Activated CD8-positive, alpha-beta memory T cell treated with anti-CD3 and anti-CD28 coated beads, Interleukin-2, amount 50 U/mL, for 24 hours (primary cell): Measurements from ENCODE around the gene SDC1.

Experiments used
- DNase-seq: peaks from one replicate; pipeline ENCODE4 v3.0.0-alpha.2; 2020; ENCODE audit errors: extremely low read depth

SDC1 gene

DNA sequence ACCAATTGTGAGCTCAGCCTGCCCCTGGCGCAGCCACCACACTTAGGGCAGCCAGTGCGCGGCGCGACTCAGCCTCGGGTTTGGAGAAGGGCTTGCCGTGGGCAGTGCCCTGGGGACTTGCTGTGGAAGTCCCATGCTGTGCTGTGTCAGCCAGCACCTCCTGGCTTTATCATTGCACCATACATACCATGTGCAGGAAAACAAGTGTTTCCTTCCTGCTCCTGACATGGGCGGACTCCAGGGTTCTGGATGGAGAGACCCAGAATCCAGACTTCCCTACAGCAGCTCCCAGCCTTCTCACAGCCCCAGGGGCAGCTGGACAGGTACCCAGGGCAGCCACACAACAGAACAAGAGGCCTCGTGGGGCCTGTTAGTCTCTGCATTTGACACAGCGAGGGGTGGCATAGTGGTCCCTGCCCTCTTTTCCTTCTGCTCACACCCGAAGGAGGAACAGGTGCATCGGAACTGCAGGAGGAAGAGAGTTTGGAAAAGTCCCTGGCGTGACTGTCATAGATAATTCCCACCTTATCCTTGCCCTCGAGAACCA, 54.2 kb downstream of the SDC1 start:
- DNase-seq, result no peak

DNA sequence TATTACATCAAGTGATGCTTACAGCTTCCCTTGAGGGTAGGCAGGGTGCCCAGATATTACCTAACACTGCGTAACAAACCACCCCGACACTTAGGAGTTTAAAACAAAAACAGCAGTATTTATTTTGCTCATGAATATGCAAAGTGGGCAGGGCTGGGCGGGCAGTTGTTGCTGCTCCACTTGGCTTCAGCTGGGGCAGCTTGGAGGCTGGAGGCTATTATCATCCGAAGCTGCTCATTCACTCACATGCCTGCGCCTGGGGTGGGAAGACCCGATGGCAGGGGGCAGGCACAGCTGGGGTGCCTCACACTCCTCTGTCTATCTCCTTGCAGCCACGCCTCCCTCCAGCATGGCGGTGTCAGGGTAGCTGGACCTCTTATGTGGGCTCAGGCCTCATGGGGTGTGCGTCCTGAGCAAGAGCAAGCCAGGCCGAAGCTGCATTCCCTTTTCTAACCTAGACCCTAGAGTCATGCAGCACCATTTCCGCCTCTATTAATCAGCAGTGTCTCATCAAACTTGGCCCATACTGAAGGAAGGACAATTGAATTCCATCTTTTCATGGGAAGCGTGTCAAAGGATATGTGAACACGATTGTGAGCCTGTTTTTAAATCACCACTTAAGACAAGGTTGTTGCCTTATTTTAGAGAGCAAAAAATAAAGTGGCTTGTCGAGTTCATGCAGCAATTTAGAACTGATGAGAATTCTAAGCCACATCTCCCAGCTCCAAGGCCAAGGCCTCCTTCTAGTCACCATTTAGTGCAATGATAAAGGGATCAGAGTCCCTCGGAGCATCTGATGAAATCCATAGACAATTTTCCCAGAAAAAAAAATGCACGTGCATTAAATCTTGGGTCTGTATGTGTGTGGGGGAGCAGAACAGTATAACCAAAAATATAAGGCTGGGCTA, 54.9 kb downstream of the SDC1 start:
- no peak for DNase-seq

DNA sequence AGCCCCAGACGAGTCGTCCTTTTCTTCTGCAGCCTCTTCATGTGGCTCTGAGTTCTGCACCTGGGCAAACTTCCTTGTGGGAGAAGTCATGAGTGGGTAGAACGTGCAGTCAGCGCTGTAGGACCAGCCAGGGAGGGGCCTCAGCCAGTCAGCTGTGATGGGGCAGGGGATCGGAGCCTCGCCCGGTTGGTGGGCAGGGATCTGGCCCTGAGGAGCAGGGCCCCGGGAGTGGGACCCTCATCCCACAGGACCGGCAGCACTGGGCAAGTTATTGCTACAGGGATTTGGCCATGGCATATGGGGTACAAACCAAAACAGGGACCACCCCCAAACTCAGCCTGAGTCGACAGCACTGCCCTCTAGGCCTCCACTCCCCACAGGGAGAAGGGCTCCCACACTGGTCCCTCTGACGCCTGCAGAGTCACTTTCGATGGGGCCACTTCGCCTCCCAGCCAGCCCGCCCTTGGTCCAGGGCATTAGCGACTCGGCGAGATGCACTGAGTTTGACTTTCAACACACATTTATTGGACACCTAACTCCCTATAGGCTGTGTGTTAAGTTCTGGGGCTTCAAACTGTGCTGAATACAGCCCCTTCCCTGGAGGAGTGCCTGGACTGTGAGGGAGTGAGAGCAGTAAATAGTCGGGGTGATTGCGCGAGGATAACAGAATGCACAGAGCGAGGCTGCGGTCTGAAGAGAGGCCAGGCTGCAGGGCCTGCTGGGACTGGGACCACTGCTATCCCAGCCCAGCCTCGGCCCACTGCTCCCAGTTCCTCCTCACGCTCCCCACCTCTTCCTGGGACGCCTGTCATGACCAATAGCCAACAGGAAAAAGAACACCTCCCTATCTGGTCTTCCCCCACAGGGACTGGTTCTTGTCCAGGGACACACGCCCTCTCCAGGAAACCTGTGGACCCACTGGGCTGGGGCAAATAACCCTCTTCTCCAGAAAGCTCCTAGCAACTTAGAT, 55.9 kb downstream of the SDC1 start:
- DNase-seq, result no peak

DNA sequence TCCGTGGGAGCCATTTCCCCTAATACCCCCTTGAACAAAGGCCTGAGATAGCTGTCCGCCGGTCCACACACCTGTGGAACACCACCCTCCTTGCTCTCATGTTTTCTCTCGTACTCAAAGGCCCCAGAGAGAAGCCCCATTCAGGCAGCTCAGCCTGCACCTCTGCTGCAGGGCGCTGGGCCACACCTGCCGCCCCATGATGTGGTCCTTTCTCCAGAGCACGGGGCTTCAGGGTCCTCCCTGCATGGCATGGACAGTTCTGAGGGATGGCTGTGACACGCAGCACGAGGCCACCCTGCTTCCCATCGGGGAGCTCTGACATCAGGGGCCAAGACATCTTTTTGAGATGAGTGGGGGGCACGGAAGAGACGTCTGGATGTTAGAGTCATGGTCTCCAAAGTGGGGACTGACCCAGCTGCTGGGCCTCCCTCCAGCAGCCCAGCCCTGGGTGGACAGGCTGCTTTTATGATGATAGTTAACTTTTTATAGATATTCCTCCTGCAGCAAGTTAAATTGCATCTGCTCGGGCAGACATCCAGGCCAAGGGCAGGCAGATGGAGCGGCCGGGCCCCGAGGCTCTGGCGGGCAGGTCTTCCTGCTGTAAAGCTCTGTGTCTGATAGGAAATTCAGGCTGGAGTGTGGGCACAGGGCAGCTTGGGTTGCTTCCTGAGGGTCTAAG, 56.7 kb downstream of the SDC1 start:
- no peak for DNase-seq

DNA sequence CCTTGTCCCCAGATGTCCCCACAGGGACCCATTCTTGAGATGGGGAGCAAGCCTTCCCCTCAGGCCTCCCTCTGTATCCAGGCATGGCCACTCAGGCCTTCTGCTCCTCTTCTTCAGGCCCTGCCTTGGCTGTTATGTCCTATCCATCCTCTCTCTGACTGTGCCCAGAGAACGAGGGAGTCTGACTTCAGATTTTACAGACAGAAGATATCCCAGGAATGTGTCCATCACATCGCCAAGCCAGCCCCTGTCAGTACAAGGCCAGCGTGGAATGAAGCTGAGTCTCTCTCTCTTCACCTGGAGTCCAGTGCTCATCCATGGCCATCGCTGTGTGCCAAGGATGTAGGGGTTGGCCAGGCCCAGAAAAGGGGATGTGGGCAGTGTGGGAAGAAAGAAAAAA, 57.6 kb downstream of the SDC1 start:
- no peak for DNase-seq

DNA sequence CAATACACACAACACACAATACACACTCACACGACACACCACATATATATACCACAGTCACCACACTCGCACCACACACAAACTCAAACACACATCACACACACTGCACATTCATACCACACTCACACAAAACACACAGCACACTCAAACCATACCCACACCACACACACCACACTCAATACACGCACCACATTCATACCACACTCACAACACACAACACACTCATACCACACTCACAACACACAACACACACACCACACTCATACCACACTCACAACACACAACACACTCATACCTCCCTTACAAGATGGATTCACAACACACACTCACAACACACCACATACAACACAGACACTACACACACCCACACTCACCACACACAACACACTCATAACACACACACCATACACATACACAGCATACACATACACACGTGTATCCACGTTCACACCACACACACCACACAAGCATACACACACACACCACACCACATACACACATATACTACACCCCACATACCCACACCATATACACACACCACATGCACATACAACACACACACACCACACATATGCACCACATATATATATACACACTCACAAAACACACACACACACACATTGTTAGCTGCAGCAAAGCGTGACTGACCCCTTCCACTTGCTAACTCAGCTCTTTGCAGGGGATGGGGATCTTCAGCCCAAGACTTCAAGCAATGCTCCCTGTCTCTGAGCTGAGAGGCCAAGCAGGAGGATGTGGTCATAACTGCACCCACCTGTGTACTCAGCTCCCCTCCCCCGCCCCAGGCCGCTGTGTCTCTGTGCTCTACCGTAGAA, 59.0 kb downstream of the SDC1 start:
- no peak for DNase-seq

DNA sequence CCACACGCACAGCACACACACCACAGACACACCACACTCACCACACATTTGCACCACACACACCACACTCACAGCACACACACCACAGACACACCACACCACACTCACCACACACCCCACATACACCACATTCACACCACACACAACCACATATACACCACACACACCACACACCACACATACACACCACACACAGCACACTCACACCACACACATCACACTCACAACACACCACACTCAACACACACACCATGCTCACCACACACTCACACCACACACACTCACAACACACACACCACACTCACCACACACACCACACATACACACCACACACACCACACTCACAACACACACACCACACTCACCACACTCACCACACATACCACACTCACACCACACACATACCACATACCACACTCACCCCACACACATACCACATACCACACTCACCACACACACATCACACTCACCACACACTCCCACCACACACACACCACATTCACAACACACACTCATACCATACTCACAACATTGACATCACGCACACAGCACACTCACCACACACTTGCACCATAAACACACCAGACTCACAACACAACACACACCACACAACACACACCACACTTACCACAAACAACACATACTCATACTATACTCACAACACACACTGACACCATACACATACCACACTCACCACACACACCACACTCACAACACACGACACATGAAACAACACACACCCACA, 60.0 kb downstream of the SDC1 start:
- DNase-seq, result no peak

DNA sequence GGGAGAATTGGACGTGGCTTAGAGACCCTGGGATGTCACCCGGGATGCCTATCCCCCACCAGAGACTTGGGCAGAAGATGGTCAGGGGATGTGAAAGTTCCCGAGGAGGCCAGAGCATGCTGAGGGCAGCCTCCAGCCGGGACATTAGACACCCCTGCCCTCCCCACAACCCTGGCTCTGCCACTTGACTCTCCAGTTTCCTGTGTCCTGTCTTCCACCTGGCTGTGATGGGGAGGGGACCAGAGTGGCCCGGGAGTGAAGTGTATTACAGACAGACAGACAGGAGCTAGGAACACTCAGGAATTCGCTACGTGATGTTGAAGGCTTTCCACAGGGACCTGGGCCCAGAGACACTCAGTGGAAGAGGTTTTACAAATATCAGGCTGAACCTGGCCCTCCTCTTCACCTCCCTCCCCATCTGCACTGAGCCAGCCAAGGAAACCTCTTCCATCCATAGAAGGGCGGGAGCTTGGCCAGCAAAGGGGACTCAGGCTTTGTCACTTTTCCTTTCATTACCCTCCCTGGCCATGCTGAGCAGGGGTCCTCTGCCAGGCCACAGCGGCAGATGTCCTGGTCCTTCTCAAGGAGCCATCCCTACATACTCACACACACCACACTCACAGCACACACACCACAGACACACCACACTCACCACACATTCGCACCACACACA, 60.7 kb downstream of the SDC1 start:
- no peak for DNase-seq

DNA sequence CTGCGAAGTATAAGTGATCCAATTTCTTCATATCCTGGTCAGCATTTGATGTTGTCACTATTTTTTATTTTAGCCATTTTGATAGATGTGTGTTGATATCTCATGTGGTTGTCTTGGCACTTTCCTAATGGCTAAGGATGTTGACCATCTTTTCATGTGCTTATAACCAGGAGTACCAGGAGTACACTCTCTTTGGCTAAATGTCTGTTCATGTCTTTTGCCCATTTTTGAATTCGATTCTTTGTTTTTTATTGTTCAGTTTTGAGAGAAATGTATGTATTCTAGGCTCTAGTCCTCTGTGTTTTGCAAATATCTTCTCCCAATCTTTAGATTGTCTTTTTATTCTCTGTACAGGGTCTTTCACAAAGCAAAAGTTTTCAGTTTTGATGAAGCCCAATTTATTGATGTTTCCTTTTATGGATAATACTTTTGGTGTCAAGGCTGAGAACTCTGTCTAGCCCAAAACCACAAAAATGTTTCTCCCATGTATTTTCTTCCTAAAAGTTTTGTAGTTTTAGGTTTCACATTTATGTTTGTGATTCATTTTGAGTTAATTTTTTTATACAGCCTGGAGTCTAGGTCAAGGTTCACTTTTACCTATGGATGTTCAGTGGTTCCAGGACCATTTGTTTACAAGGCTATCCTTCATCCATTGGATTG, 65.4 kb downstream of the SDC1 start:
- DNase-seq, result no peak

DNA sequence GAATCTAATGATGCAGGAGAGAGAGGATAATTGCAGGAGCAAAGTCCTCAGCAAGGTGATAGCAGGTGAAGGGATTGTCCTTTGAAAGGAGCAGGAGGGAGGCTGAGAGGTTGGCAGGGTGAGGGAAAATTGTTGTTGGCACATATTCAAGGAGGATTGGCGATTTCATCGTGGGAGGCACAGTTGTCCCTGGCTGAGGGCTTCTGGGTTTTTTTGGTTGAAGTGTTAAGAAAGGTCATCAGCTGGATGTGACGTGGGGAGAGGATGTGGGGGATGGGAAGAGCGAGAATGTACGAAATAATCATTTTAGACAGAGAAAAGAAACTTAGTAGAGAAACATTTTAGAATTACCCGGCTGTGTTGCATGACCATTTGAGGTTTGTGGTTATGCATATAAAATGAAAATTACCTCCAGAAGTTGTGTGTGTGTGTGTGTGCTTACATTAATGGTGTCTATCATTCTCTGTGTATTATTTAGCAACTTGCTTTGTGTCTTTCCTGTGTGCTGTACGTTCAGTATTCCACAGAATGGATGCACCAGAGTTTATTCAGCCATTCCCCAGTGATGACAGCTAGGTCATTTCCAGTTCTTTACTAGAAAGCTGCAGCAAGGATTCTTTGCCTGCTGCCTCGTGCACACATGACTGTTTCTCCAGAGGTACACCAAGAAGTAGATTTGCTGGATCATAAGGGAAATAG, 67.6 kb downstream of the SDC1 start:
- DNase-seq, result no peak

DNA sequence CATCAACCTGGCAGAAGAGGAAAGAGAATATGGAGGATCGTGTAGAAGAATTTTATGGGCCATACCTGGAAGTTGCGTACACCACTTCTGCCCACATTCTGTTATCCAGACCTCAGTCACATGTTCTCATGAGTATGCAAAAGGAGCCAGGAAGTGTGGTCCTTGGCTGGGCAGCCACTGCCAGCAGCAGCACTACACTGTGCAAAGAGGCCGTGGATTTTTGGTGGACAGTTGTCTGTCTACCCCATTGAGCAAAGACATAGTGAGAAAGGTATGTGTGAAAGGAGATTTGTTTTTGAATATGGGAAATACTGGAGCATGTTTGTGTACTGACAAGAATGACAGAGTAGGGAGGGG, 68.1 kb downstream of the SDC1 start:
- no peak for DNase-seq

DNA sequence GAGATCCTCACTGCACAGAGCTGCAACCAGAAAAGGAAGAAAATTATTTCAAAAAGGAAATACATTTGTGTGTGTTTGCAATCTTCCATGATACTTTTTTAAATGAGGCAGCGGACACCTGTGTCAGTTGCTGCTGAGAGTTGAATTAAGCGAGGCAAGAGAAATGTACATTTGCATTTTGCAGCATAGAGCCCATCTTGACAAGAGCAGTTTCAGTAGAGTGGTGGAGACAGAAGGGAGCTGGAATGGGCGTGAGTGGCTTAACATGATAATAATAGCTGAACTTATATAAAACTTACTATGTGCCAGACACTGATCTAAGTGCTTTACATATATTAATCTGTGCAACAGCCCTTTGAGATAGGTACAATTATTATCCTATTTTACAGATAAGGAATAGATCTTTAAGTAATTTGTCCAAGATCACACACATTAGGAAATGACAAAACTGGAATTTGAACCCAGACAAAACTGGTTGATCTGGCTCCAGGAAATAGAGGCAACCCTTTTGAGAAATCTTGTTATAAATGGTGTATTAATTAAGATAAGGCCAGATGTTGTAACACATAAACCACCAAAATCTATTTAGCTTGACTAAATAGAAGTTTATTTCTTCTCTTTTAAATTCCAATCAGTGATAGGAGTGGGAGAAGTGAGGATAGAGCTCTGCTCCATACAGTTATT, 68.7 kb downstream of the SDC1 start:
- no peak for DNase-seq

DNA sequence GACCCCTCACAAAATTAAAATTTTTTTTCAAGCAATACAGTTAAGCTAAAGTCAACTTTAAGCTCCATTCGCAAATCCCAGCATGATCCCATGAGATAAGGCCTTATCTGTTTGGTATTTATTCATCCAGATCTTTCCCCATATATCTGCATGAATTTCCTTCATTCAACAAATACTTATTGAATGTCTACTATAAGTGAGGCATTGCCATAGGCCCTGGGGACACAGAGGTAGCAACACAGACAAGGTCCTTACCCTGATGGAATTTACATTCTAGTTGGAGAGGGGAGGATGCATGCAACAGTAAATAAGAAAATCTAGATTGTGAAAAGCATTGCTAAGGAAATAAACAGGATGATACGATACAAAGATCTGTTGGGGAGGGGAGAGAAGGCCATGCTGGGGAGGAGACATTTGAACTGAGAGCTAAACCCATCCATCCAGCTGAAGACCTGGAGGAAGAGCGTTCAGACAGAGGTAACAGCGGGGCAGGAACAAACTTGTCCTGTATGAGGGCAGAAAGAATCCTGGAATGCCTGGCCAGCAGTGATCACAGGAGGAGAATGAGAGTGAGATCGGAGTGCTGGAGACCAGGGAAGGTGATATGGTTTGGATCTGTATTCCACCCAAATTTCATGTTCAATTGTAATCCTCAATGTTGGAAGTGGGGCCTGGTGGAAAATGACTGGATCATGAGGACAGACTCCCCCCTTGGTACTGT, 71.6 kb downstream of the SDC1 start:
- no peak for DNase-seq

DNA sequence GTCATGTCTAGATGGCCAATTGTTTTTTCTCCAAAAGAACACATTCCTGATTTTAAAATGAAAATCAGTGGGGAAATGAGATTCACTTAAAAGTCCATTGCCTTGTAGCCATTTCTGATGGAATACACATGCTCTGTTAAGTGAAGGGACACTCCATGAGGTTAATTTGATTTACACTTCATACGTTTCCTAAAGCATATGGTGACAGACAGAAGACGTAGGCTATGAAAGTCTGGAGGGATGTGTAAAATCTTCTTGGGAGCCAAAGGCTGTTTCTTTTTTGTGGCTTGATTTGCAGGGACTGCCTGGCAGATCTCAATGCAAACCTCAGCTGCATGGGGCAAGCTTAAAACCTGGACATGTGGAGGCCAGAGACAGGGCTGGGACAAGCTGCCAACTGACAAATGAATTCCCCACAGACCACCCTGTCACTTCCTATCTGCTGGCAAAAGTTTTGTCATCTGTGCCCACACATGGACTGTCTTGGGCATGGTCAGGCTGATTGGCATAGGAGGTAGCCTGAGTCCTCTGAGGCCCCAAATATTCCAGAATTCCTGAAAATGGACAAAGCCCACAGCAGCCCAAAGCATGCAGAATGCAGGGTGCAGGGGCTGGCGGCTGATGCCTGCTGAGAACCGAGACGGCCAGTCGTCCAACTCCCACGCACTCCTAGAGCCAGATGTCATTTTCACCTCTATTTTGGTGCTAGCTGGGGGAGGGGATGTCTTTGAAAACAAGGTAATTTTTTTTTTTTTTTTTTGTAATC, 73.9 kb downstream of the SDC1 start:
- DNase-seq, result no peak
